Ureter (tissue), 1 donor: Measurements from ENCODE around the gene HSPG2. TPM values are rescaled to one million over a fixed set of nuclear protein-coding genes. Genes with fewer than 3 reads are reported as not detected.
"Not testable (repeated sequence)": the region's sequence is repeated elsewhere in the genome, so short reads cannot be mapped to it uniquely, and the experiment has no call there.

ENCODE experiments used
- DNase-seq: peaks from one replicate; pipeline ENCODE4 v3.0.0-alpha.2; 2020; ENCODE audit warnings: low spot score
- total RNA-seq: library from RNA; stranded (reverse); gene quantifications from one replicate; pipeline ENCODE4 v1.2.4, GENCODE V29; 2023
- donor health status: DM: yes; HTN: yes; CAD: no.

Gene HSPG2
- total RNA-seq, 1 donor from 2014 or later, result 298 TPM

GRCh38 chr1:21933397-21934248 lies 3.5 kb downstream of the HSPG2 start:
- DNase-seq, result peak; percentile 83

- DNase-seq, result no peak
These were observed 5.0 kb downstream of the HSPG2 start for GRCh38 chr1:21932127-21932526.

GRCh38 chr1:21931171-21932093 lies 5.7 kb downstream of the HSPG2 start:
- no peak for DNase-seq

GRCh38 chr1:21930629-21931170 lies 6.4 kb downstream of the HSPG2 start:
- no peak for DNase-seq

- DNase-seq, result no peak
These were observed 7.0 kb downstream of the HSPG2 start for GRCh38 chr1:21930080-21930571.

GRCh38 chr1:21927533-21928237 lies 9.4 kb downstream of the HSPG2 start:
- DNase-seq, result no peak

GRCh38 chr1:21926814-21927532 lies 10.1 kb downstream of the HSPG2 start:
- no peak for DNase-seq

GRCh38 chr1:21926065-21926464 lies 11.0 kb downstream of the HSPG2 start:
- DNase-seq, result no peak

- no peak for DNase-seq
These were observed 11.7 kb downstream of the HSPG2 start for GRCh38 chr1:21925334-21925940.

GRCh38 chr1:21924503-21925005 lies 12.6 kb downstream of the HSPG2 start:
- no peak for DNase-seq

- DNase-seq, result no peak
These were observed 14.8 kb downstream of the HSPG2 start for GRCh38 chr1:21922090-21923013.

- DNase-seq, result no peak
These were observed 15.8 kb downstream of the HSPG2 start for GRCh38 chr1:21921100-21921875.

GRCh38 chr1:21919520-21919919 lies 17.6 kb downstream of the HSPG2 start:
- no peak for DNase-seq

- DNase-seq, result not testable (repeated sequence)
These were observed 19.9 kb downstream of the HSPG2 start for GRCh38 chr1:21917239-21917631.

GRCh38 chr1:21916447-21917238 lies 20.5 kb downstream of the HSPG2 start:
- no peak for DNase-seq

- no peak for DNase-seq
These were observed 22.1 kb downstream of the HSPG2 start for GRCh38 chr1:21914880-21915640.

- no peak for DNase-seq
These were observed 22.7 kb downstream of the HSPG2 start for GRCh38 chr1:21914450-21914849.
